GM23248 (cell line): ENCODE data around the gene STARD13. TPM values are rescaled to one million over a fixed set of nuclear protein-coding genes. Genes with fewer than 3 reads are reported as not detected.

Source experiments
- DNase-seq: peaks from one replicate; pipeline ENCODE4 v3.0.0-alpha.2; 2015
- H2AFZ ChIP-seq: fragments of 200-600 bp; sonication (generic); 2 replicates; pipeline ENCODE4 v1.6.1; 2016; ENCODE audit warnings: antibody characterized with exemption
- H3F3A ChIP-seq: fragments of 200-600 bp; sonication (generic); 2 replicates; pipeline ENCODE4 v1.6.1; 2016; ENCODE audit warnings: mild to moderate bottlenecking, antibody characterized with exemption, mixed run types; ENCODE audit not compliant: insufficient read depth
- H3K27ac ChIP-seq: fragments of 200-600 bp; sonication (generic); 2 replicates; pipeline ENCODE4 v1.5.1; 2016; ENCODE audit warnings: mild to moderate bottlenecking
- H3K27me3 ChIP-seq: fragments of 200-600 bp; sonication (generic); replicated peaks from 2 replicates; pipeline ENCODE4 v1.6.1; 2016; ENCODE audit warnings: mild to moderate bottlenecking; ENCODE audit not compliant: insufficient read depth
- H3K36me3 ChIP-seq: fragments of 200-600 bp; sonication (generic); 2 replicates; pipeline ENCODE4 v1.6.1; 2016; ENCODE audit warnings: low read depth, mild to moderate bottlenecking
- H3K4me1 ChIP-seq: fragments of 200-600 bp; sonication (generic); 2 replicates; pipeline ENCODE4 v1.6.1; 2016; ENCODE audit warnings: mild to moderate bottlenecking; ENCODE audit not compliant: insufficient read depth
- H3K4me2 ChIP-seq: fragments of 200-600 bp; sonication (generic); one replicate; pipeline ENCODE4 v1.6.1; 2016; ENCODE audit warnings: mild to moderate bottlenecking; ENCODE audit not compliant: unreplicated experiment
- H3K4me3 ChIP-seq: fragments of 200-600 bp; sonication (generic); 2 replicates; pipeline ENCODE4 v1.5.1; 2016; ENCODE audit warnings: mild to moderate bottlenecking
- H3K79me2 ChIP-seq: fragments of 200-600 bp; sonication (generic); 2 replicates; pipeline ENCODE4 v1.6.1; 2016; ENCODE audit warnings: mild to moderate bottlenecking; ENCODE audit not compliant: insufficient read depth
- H3K9ac ChIP-seq: fragments of 200-600 bp; sonication (generic); 2 replicates; pipeline ENCODE4 v1.6.1; 2016; ENCODE audit warnings: mild to moderate bottlenecking
- H3K9me2 ChIP-seq: fragments of 200-600 bp; sonication (generic); 2 replicates; pipeline ENCODE4 v1.6.1; 2016; ENCODE audit warnings: mixed run types, mild to moderate bottlenecking, moderate library complexity; ENCODE audit not compliant: insufficient read depth
- H3K9me3 ChIP-seq: fragments of 200-600 bp; sonication (generic); one replicate; pipeline ENCODE4 v1.6.1; 2017; ENCODE audit warnings: low read depth
- H4K20me1 ChIP-seq: fragments of 200-600 bp; sonication (generic); 2 replicates; pipeline ENCODE4 v1.6.0; 2016; ENCODE audit not compliant: insufficient read depth
- EZH2 ChIP-seq: fragments of 200-600 bp; sonication (generic); IDR thresholded peaks from 2 replicates; pipeline ENCODE4 v1.6.1; 2018; ENCODE audit warnings: antibody characterized with exemption, mild to moderate bottlenecking; ENCODE audit not compliant: insufficient read depth, poor library complexity, severe bottlenecking
- EZH2phosphoT487 ChIP-seq: fragments of 200-600 bp; sonication (generic); IDR thresholded peaks from 2 replicates; pipeline ENCODE4 v1.6.1; 2018; ENCODE audit warnings: antibody characterized with exemption, moderate library complexity, mild to moderate bottlenecking, low read depth; ENCODE audit not compliant: insufficient read depth
- WGBS, 2 experiments: methylation state at CpG; one replicate each; pipeline ENCODE4 v1.1.6; 2015 to 2017; ENCODE audit warnings: low lambda C conversion rate in 2 of 2, low coverage in 1 of 2; ENCODE audit errors: missing lambda C conversion rate in 2 of 2; 5-methylcytosine and 5-hydroxymethylcytosine counted together
- in situ Hi-C: fragments of 300-500 bp; cut with MboI; formaldehyde crosslinking; loops from 2 replicates; pipeline ENCODE4 v1.15.0; 2020
- polyA plus RNA-seq: library from polyadenylated mRNA; unstranded; fragments of >200 nt; fragmentation: Nextera tagmentation; extraction: Ambion mirVana; gene quantifications from 2 replicates; pipeline ENCODE4 v1.2.1, GENCODE V29; 2016
- total RNA-seq: library from RNA; depleted of rRNA; stranded (reverse); fragments of >200 nt; shearing (Covaris generic); gene quantifications from 2 replicates; pipeline ENCODE4 v1.2.3, GENCODE V29; 2014

The STARD13 gene
- total and polyA plus RNA-seq, 2 experiments from 2014 or later, result 13.8 to 16.6 TPM

- Histone ChIP-seq H3K9ac (peak overlapping the region; percentile 61; the same call in 1 of the 2 replicates), H3K4me1 (peaks cover 35% of the 10 kb centered on the region), H3K79me2 (peaks cover 91% of the 10 kb centered on the region), H3K9me3 (no peaks in the 10 kb centered on the region), H3K27me3 (no peaks in the 10 kb centered on the region), H3K27ac (peak overlapping the region; percentile 82), H3F3A (peaks cover 45% of the 10 kb centered on the region), H3K36me3 (0 out of 2 replicates have a peak, but pooled peaks cover 4% of the 10 kb centered on the region), H3K4me3 (0 out of 2 replicates have a peak overlapping the region, but pooled peaks have one; percentile 18), H2AFZ (no peak overlapping the region), H3K9me2 (no peaks in the 10 kb centered on the region), H3K4me2 (peak overlapping the region; percentile 88), H4K20me1 (no peaks in the 10 kb centered on the region)
- in situ Hi-C loops, result no loop called here
- TF ChIP-seq EZH2phosphoT487 (no peak), EZH2 (no peak)
- DNase-seq, result no peak
- WGBS, 2 experiments, result 93 to 94% methylated on average over 6 of the region's 6 CpGs
These were observed 72.4 kb downstream of the STARD13 start for GRCh38 chr13:33213024-33213768.

GRCh38 chr13:33212396-33212795, 73.2 kb downstream of the STARD13 start:
- H3K27ac ChIP-seq, result no peak overlapping the region
- TF ChIP-seq EZH2phosphoT487 (no peak), EZH2 (no peak)
- no peak overlapping the region for H2AFZ ChIP-seq
- H3K9me3 ChIP-seq, result no peaks in the 10 kb centered on the region
- no peak overlapping the region for H3K9ac ChIP-seq
- peaks cover 45% of the 10 kb centered on the region for H3F3A ChIP-seq
- H3K4me1 ChIP-seq, result peaks cover 34% of the 10 kb centered on the region
- 96 to 100% methylated on average over 3 of the region's 3 CpGs for WGBS, 2 experiments
- DNase-seq, result no peak
- H3K27me3 ChIP-seq, result no peaks in the 10 kb centered on the region
- in situ Hi-C loops, result no loop called here
- 0 out of 2 replicates have a peak, but pooled peaks cover 4% of the 10 kb centered on the region for H3K36me3 ChIP-seq
- no peak overlapping the region for H3K4me3 ChIP-seq
- no peaks in the 10 kb centered on the region for H4K20me1 ChIP-seq
- no peaks in the 10 kb centered on the region for H3K9me2 ChIP-seq
- no peak overlapping the region for H3K4me2 ChIP-seq
- H3K79me2 ChIP-seq, result peaks cover 89% of the 10 kb centered on the region

GRCh38 chr13:33210090-33210489, 75.5 kb downstream of the STARD13 start:
- 80 to 82% methylated on average over 2 of the region's 2 CpGs for WGBS, 2 experiments
- no peaks in the 10 kb centered on the region for H3K9me2 ChIP-seq
- no peak for DNase-seq
- in situ Hi-C loops, result no loop called here
- H3K9ac ChIP-seq, result no peak overlapping the region
- no peaks in the 10 kb centered on the region for H3K27me3 ChIP-seq
- H3K79me2 ChIP-seq, result peaks cover 89% of the 10 kb centered on the region
- H3K4me1 ChIP-seq, result peaks cover 52% of the 10 kb centered on the region
- H3K4me3 ChIP-seq, result no peak overlapping the region
- no peak overlapping the region for H3K4me2 ChIP-seq
- no peaks in the 10 kb centered on the region for H3K36me3 ChIP-seq
- H4K20me1 ChIP-seq, result no peaks in the 10 kb centered on the region
- TF ChIP-seq EZH2phosphoT487 (no peak), EZH2 (no peak)
- no peaks in the 10 kb centered on the region for H3K9me3 ChIP-seq
- H3F3A ChIP-seq, result peaks cover 56% of the 10 kb centered on the region
- H2AFZ ChIP-seq, result no peak overlapping the region
- no peak overlapping the region for H3K27ac ChIP-seq

DNA sequence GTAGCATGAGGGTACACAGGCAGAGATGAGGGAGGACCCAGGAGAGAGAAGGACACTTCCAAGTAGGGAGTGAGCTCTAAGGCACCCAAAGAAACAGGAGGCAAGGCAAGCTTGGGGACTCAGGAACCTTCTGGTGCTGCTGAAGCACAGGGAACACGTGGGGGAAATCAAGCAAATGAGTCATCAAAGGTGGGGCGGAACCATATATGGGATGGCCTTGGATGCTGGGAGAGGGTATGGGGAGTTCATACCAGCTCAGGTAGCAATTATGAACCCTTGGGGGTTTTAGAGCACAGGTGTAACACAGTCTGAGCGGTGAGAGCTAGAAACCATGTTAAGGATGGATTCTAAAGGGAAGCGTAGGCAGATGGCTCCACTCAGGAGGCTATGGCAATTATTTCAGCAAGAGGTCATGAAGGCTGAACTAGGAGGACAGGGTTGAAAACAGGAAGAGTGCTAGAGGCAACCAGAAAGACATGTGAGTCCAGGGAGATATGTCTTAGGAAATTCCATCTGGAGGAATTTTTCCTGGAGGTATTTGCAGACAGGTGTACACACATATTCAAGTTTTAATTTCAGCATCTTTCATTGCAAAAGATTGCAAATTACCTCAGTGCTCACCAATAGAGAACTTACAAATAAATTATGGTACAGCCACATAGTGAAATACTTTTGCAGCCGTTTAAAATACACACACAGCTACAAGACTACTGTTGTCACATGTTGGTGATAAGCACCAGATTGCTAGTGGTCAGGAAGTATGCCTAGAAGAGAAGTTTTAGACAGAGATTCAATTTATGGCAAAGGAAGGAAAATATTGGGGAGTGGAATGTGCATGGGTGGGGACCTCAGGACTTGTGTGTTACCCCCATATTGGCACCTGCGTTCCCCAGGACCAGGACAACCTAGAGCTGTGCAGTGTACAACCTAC, 77.0 kb downstream of the STARD13 start:
- Histone ChIP-seq H3K9ac (peak overlapping the region; percentile 64), H3K79me2 (peaks cover 97% of the 10 kb centered on the region), H3K4me2 (peak overlapping the region; percentile 44), H2AFZ (no peak overlapping the region), H3F3A (peaks cover 55% of the 10 kb centered on the region), H3K9me3 (no peaks in the 10 kb centered on the region), H3K27ac (peak overlapping the region; percentile 84), H3K4me3 (no peak overlapping the region), H3K27me3 (no peaks in the 10 kb centered on the region), H3K9me2 (no peaks in the 10 kb centered on the region), H3K36me3 (no peaks in the 10 kb centered on the region), H4K20me1 (no peaks in the 10 kb centered on the region; the same call in 1 of the 2 replicates), H3K4me1 (peaks cover 54% of the 10 kb centered on the region)
- WGBS, 2 experiments, result 73 to 77% methylated on average over 6 of the region's 6 CpGs
- in situ Hi-C loops, result no loop called here
- peak; percentile 15 for DNase-seq
- TF ChIP-seq EZH2, result no peak
- no peak for TF ChIP-seq EZH2phosphoT487
